HG02943 (cell line): ENCODE results near the gene COL17A1.

Experiments
- ATAC-seq: cut with Tn5 transposase; IDR thresholded peaks from one replicate; pipeline ENCODE4 v1.9.1; 2021; ENCODE audit warnings: mild to moderate bottlenecking, low read depth, moderate library complexity; ENCODE audit not compliant: unreplicated experiment

Gene COL17A1

DNA sequence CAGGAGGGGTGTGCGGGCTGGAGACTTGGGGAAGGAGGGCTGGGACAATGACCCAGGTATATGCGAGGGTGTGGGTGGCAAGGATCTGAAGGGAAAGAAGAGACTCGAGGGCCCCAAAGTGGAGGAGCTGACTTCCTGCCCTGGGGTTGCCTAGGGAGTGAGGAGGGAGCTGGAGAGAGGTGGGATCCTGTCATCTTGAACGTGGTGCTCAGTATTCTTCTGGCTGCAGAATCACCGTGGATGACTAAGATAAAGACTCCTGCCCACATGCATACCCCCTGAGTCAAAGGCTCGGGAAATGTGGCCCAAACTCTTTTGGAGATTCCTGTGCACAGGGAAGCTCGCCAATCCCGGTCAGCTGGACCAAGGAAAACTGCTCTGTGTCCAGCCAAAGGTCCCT is 31.2 kb downstream of the COL17A1 start:
- ATAC-seq, result no peak

DNA sequence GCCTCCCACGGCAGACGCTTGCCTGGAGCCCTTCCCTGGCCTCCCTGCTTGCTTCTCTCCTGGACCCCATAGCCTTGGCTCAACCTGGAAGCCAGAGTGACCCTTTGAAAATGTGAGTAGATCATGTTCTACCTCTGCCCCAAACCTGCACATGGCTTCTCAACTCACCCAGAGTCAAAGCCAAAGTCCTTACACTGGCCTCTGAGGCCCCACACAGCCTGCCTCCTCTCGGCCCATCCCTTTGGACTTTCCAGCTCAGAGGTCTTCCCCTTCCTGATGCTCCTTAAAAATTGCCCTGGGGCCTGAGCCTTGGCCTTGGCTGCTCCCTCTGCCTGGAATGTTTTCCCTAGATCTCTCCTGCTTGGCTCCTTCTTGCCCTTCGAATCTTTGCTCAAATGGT is 32.5 kb downstream of the COL17A1 start:
- ATAC-seq, result no peak

DNA sequence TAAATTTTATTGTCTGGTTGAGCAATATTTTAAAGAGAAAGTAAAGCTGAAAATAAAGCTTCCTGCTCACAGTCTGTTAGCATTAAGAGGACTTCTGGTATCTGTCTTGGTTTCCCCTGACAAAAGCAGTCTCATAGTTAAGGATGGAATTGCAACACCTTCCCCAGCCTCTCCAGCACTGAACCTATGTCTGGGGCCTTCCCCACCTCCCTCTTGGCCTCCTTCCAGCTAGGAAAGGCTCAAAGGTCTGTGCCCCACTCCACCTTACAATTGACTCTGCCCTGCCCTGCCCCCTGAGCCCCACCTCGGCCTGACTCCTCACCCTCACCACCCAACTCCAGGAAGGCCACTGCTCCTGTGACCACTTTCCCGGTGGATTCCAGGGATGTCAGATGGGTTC is 33.2 kb downstream of the COL17A1 start:
- ATAC-seq, result no peak

DNA sequence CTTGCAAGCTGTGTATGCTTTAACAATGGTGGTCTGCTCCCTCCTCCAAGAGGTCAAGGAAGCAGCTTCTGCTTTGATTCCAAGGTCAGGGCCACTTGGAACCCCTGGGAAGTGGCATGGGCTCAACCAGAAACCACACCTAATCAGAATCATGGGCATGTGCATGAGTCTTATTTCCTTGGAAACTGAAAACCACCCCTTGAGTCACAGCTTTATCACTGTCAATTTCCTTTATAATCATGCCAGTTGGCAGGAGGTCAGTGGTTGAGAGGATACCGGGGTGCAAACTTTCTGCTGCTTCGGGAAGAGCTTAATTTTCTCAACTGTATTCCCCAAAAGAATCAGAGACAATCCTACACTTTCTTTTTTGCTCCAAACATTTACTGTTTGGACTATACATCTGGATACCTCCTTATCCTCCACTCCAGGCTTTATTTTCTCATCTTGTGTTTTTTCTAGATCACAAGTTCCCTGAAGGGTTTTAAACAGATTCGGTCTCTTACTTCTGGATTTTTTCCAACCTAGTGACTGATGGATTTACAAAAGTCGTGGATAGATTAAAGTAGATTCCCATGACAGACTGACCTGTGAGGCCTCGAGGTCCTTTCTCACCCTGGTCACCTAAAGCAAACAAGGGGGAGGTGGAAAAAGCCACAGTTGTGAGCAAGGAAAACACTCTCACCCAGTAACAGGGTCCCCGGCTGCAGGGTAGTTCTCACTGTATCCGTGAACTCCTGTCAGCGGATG is 36.0 kb downstream of the COL17A1 start:
- no peak for ATAC-seq

DNA sequence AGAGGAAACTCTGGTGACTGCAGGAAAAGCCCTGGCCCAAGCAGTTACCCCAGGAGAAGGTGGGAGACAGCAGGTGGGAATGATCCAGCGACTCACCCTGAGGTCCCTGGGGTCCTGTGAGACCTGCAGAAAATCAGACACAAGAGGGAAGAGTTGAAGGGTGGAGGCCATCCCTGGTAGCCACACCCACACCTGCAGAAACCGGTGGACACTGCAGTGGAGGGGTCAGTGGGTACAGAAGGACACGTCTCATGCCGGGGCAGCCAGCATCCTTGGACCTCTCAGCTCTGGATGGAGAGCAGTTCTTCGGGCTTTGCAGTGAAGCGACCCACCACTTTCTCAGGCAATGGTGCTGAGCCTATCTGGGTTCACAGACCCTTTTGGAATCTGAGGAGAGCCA is 39.0 kb downstream of the COL17A1 start:
- no peak for ATAC-seq

DNA sequence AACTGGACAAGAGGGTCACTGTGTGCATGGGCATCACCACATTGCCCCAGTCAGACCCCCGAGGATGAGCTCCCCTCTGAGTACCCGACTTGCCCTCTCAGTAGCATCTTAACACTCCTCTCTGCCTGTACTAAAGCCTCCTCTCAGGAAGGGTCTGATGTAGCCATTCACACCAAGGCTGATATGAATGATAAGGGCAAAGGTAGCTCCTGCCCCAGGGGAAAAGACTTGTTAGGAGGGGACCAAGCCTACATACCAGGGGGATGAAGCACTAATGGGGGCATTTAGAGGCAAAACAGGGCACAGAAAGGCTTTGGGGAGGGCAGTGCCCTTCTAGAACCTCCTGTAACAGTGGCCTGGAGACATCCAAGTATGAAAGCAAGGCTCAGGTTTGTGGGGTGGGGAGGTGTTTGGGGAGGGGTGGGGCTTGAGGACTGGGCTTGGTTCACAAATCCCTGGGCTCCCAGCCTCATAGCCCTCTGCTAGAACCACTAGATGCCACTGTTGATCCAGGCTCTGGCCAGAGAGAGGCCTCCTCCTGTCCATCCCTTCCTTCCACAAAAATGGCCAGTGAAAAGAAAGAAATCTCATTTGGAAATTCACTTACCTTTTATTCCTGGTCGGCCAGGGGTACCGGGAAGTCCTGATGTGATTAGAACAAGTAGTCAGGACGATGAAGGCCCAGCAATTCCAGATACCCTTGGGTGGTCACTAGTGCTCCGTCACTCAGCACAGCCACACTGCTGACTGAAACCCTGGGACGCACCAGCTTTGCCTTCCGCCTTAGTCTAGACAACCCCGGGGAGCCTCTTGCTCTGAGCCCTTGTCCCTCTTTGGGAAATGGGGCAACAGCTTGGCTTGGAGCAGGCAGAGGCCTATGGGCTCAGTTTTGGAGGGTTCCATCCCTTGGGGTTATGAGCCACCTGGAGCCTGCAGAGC is 40.3 kb downstream of the COL17A1 start:
- ATAC-seq, result no peak

DNA sequence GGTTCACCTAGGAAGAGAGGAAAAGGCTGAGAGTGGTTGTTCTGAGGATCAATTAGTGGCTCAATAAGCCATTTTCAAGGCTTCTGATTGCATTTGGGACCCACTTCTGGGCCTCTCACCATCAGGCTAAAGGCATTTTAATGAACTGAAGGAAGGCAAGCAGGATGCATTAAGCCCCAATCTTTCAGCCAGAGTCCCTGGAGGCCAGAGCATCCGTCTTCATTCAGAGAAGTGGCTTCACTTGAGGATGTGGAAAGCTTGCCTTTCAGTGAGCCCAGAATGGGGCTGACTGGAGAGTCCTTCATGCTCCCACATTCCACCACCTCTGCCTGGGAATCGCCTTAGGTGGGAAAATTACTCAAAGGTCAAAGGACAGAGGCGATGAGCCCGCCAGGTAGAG is 41.8 kb downstream of the COL17A1 start:
- ATAC-seq, result no peak

DNA sequence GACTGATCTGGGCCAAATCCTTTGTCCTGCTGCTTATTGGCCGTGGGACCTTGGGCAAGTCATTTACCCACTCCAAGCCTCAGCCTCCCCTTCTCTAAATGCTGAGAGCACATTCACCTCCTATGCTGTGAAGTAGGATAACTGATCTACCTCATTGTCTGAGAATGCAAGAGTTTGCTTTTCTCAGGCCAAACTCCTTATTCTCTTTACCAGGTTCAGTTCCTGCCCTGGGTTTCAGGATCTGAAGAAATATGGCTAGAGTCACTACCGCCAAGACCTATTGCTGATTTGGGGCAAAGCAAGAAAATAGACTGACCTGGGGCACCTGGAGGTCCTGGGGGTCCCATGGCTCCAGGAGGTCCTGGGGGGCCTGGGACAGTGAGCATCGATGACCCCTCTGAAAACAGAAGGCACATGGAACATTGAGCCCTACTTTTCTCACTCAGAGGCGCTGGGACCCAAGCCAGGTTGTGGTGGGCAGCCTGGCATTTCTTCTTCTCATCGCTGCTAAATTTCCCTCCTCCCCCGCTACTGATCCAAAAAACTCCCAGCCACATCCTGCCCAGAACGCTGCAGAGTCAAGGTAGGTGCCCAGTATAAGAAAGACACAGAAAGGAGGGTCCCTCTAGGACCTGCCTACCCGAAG is 42.4 kb downstream of the COL17A1 start:
- ATAC-seq, result no peak

DNA sequence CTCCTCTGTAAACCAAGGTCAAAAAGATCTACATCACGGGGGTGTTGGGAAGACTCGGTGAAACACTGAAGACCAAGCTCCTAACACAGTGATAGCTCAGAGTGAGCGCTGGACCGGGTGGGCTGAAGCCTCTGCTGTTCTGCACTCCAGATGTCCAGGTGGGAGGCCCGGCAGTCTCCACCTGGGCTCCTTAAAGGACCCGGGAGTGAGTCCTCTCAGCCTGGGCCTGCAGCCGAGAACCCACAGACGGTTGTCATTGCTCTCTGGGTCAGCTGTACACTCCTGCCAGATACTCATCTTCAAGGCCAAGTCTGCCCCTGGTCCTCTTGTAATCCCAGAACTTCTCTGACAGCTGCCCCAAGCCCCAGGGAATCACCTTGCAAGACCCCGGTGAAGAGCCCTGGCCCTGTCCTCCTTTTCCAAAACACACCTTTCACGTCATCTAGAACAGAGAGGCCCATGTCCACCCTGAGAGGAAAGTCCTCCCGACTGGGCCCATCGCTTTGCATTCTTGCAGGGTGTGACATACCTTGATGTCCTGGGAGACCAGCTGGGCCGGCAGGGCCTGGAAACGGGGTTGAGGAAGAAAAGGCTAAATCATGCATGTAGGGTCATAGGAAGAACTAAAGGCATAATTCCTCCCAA is 43.7 kb downstream of the COL17A1 start:
- no peak for ATAC-seq

DNA sequence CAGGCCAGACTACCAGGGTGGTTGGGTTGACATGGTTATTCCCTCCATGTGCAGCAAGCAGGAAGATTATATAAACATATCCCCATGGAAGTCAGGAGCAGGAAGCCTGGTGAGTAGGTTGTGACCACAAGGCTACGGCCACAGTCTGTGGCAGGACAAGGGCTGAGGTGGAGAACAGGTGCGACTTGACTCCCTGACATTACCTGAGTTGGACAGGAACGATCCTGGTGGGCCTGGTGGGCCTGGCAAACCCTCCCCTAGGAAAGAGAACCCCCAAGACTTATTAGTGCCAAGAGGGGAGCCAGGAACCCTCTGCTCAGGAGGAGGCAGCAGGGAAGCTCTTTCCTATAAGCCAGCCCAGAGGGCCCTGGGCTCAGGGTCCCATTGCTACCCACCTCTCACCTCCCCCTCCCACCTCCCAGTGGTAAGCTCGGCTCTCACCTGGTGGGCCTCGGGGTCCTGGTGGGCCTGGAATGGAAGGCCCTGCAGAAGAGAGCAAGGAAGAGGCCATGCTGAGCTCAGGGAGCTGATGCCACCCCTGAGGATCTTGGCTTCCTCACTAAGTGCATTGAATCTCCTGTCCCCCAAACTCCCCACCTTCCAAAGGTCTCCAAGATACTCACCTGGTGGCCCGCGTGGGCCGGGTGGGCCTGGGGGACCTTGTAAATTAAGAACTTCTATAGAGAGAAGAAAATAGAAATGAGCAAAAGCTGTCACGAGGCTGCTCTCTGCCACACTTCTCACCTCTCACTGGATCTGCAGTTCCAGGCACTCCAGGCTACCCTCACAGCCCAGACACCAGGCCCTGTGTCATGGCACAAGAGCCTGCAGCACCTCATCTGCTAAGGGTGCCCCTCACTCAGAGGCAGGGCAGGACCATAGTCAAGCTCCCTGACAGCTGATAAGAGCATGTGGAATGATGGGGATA is 44.6 kb downstream of the COL17A1 start:
- ATAC-seq, result no peak

DNA sequence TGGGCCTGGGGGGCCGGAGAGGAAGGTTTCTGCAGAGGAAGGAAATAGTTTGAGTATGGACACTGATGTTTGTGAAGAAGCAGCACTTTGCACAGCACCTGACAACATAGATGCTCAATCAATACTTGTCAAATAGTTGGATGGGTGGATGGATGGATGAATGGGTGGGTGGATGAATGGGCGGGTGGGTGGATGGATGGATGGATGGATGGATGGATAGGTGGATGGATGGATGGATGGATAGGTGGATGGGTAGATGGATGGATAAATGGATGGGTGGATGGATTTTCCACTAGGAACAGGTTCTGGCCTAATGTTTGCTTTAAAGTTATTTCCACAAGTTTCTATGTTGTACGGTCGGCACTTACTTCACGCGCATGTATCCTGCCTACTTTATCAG is 45.3 kb downstream of the COL17A1 start:
- no peak for ATAC-seq

DNA sequence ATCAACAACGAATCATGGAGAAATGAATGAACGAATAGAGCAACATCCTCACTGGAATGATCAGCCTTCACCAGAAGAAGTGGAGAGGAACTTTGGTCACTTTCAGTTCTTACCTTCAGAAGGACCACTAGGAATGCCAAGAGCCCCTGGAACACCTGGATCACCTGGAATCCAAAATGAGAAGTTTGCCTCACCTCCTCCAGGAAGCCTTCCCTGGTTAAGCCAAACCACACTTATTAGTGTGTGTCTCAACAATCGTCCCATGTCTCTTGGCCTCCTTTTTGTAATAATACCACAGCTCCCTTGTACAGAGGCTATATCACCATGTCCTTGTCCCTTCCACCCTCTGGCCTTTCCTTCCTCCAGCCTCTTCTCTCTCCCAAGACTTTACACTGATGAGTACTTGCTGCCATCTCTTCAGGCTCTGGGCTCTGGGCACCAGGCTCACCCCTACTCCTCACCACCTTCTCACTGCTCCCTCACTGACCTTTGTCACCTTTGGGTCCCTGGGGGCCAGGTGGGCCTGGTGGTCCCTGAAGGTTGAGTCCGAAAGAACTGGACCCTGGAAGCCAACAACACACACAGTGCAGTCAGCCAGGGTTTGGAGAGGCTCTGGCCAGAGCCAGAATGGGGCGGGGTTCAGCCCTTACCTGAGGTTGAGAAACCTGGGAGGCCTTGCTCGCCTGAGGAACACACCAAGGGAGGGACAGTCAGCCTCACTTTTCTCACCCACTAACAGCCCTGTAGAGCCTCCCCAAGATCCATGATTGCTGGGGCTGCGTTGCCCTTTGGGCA is 46.5 kb downstream of the COL17A1 start:
- ATAC-seq, result no peak

DNA sequence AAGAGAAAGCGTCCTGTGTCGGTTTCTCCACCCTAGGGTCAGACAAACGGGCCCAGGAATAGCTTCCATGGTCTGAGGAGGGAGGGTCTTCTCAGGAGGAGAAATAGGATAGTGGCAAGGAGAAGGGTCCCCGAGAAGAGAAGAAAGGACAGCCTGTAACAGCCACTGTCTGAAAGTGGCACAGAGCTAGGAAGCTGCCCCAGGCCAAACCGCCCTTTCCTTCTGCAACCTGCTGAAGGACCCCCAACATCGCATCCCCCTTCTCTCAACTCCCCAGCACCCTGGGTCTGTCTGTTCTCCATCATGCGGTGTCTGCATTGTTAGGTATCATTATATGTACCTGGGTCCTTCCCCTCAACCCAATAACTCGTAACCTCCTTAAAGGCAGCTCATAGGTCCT is 47.1 kb downstream of the COL17A1 start:
- ATAC-seq, result no peak

DNA sequence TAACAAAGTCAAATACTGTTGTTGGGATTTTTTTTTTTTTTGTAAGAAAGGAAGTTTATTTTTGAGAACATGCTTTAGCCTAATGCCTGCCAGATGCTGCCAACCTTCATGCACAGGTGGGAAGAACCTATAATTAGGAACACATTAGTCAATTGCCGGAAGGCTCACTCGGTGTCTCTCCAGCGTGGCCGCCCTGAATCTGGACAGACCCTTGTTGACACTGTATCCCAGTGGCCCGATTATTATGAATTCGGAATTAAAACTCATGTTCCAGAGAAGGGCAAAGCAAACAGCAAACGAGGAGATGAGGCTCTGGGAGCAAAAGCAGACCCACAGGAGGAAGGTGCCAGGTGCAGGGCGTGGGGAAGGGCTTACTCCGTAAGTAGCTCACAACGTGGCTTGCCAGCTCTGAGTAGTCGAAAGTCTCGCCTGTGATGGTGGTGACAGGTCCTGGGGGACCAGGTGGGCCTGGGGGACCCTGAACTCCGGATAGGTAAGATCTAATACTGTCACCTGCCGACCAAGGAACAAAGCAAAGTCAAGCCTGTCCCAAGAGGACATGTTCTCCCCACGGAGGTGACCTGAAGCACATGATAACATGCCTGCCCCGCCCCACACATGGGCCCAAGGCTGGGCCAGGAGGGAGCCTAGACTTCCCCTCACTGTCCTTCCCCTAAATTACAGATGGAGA is 48.3 kb downstream of the COL17A1 start:
- ATAC-seq, result no peak

DNA sequence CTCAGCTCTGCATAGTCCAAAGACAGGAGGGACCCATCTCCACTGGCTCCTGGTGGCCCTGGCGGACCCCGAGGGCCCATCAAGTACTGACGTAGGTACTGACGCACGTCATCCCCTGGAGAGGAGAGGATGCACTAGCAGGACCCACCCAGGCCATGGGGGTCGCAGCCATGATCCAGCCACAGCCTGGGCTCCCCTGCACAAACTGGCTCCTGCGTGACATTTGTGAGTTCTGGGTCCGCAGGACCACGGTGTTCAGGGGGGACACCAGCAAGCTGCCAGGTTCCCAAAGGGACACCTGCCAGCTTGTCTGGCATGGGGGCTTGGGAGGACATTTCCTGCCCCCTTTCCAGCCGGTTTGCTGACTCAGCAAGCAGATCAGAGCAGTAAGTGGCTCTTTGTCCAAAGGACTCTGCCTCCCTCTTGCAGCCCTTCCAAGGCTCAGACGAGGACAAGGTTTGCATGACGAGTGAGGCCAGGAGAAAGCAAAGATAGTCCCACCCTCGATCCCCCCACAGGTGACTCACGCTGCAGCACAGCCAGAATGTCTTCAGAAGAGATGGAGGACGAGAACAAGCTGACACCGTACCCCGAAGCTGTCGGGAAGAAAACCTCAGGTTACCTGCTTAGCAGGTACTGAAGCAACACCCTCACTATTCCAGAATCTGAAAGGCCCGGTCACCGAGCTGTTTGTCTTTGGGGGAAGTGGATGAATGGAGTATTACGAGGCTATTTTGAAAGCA is 49.0 kb downstream of the COL17A1 start:
- ATAC-seq, result no peak

DNA sequence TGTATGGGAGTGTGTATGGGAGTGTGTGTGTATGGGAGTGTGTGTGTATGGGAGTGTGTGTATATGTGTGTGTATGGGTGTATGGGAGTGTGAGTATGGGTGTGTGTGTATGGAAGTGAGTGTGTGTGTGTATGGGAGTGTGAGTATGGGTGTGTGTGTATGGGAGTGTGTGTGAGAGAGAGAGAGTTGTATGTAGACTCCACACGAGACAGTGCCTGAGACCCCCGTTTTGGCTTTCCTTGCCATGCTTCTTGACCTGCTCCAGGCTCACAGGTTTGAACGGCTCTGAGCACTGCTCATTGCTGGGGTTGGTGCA is 49.7 kb downstream of the COL17A1 start:
- no peak for ATAC-seq

DNA sequence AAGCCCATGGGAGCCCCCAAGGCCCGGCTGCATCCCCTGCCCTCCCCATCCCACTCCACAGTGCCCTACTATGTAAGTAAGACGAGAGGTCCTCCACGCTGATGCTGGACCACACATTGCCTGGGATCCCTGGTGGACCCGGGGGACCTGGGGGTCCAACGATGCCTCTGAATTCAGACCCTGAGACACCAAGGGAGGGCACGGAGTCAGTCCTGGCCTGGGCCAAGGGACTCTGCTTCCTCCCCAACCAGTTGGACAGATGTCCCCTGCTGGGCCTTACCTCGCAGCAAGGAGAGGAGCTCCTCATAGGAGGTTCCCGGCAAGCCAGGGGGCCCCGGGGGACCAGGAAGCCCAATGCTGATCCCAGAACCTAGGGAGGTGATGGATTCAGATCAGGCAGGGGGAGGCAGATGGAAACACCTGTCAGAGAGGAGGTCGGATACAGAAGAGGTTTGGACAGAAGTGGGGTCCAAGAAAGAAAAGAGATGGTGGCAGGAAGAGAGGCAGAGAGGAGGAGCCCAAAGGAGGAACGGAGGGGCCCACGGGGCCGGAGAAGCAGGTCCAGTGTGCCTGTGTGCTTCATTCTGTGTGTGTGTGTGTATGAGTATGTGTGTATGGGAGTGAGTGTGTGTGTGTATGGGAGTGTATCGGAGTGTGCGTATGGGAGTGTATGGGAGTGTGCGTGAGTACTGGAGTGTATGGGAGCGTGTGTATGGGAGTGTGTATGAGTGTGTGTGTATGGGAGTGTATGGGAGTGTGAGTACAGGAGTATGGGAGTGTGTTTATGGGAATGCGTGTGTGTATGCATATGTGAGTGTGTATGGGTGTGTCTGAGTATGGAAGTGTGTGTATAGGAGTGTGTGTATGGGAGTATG is 50.2 kb downstream of the COL17A1 start:
- no peak for ATAC-seq
